Measurements from ENCODE around the gene ITGAD. TPM values are rescaled to one million over a fixed set of nuclear protein-coding genes. Genes with fewer than 3 reads are reported as not detected.

The ITGAD gene
- total and polyA plus RNA-seq, 2 of the 8 experiments (the other 6 are each of a cell fraction or from before 2014, with no cell fraction given): 0.06 TPM; not detected in 1

DNA sequence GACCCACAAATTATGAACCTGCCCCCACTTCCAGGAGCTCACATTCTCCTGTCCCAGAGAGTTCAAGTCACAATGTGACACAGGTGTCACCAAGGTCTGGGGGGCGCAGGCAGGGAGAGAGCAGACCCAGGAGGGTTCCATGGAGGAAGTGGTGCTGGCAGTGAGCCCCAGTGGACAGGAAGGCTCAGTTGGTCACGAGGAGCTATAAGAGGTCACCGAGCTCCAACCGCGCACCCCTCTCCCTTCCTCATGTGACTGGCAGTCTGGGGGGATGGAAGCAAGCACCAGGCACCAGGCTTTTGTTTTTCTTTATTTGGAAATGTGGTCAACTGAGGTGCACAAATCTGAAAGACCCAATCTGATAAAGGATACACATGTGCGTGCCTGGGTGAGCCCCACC is 2.5 kb downstream of the ITGAD start:
- DNase-seq (ENCODE audit: low read depth in 1 of 2, low spot score in 2 of 2) (no peak), FAIRE-seq (no peak)
- Histone ChIP-seq H3K9ac (replicated peaks in 1 of 4; ENCODE audit: extremely low read depth in 1 of 4, low read depth in 3 of 4, low read length in 3 of 4) (no peak overlapping the region), H4K5ac (ENCODE audit: insufficient read length, low read depth, low read length) (no peak overlapping the region), H2BK12ac (ENCODE audit: low read depth, low read length) (no peak overlapping the region), H3K56ac (replicated peaks; ENCODE audit: insufficient read length, low read depth, low read length) (no peak overlapping the region), H2BK15ac (ENCODE audit: low read length) (no peak overlapping the region), H3K4ac (replicated peaks; ENCODE audit: insufficient read length, low read depth, low read length) (no peak overlapping the region), H3K36me3 (ENCODE audit: control insufficient read depth in 2 of 4, insufficient read depth in 4 of 4, low read length in 3 of 4) (no peaks in the 10 kb centered on the region), H3K4me1 (replicated peaks in 1 of 4; ENCODE audit: control insufficient read depth in 3 of 4, insufficient read depth in 4 of 4, low read length in 3 of 4) (peaks cover 0 to 5% (median 2%) of the 10 kb centered on the region in 4 experiments; a peak in 2 of 7 replicates), H3K79me1 (ENCODE audit: low read depth, low read length) (no peaks in the 10 kb centered on the region), H4K8ac (ENCODE audit: extremely low read depth, insufficient read depth, low read length) (no peak overlapping the region; the same call in 1 of the 2 replicates), H3K27me3 (replicated peaks in 1 of 4; ENCODE audit: control insufficient read depth in 3 of 4, extremely low read depth in 1 of 4, insufficient read depth in 3 of 4, low read length in 3 of 4) (no peaks in the 10 kb centered on the region), H3K4me2 (ENCODE audit: insufficient read depth in 1 of 2, low read depth in 2 of 2, low read length in 2 of 2) (no peak overlapping the region), H3K27ac (ENCODE audit: low read depth, low read length) (no peak overlapping the region), H3K23ac (ENCODE audit: insufficient read length) (no peak overlapping the region), H2AK5ac (ENCODE audit: low read depth, low read length) (no peak overlapping the region), H2BK20ac (ENCODE audit: low read length) (no peak overlapping the region), H2BK120ac (replicated peaks; ENCODE audit: low read depth, low read length) (no peak overlapping the region), H4K91ac (replicated peaks; ENCODE audit: insufficient read length, low read length) (no peak overlapping the region), H3K23me2 (ENCODE audit: low read depth, low read length) (no peaks in the 10 kb centered on the region), H2BK5ac (ENCODE audit: low read depth, low read length) (no peak overlapping the region), H3K4me3 (ENCODE audit: extremely low read depth in 1 of 4, insufficient read depth in 2 of 4, low read depth in 3 of 4, low read length in 4 of 4) (no peak overlapping the region), H2AFZ (ENCODE audit: low read length) (no peak overlapping the region), H3K14ac (ENCODE audit: insufficient read length) (no peak overlapping the region), H3K18ac (ENCODE audit: extremely low read depth, low read length) (no peak overlapping the region), H3K9me3 (ENCODE audit: insufficient read depth in 2 of 2, low read depth in 1 of 2, low read length in 1 of 2) (no peaks in the 10 kb centered on the region), H3K79me2 (ENCODE audit: control insufficient read depth in 1 of 2, insufficient read depth in 2 of 2, low read length in 2 of 2) (no peaks in the 10 kb centered on the region), H4K20me1 (replicated peaks in 1 of 2; ENCODE audit: control insufficient read depth in 1 of 2, insufficient read depth in 2 of 2, low read length in 2 of 2) (no peaks in the 10 kb centered on the region)
- WGBS, 2 experiments (ENCODE audit: extremely low coverage in 1 of 2, insufficient coverage in 1 of 2, insufficient read length in 1 of 2, insufficient replicate concordance in 2 of 2, low coverage in 1 of 2, low lambda C conversion rate in 2 of 2, missing lambda C conversion rate in 1 of 2): 96% methylated on average over 2 of the region's 6 CpGs; no CpG with 5 or more reads in 1 of the 2 experiments
- ChIA-PET POLR2A (ENCODE audit: partially characterized antibody) (no interaction called here), CTCF (ENCODE audit: partially characterized antibody) (interaction anchor here (1.0 to 5.8 kb wide), 2 partner anchors 13 to 20 kb away, joined by 3 to 38 read pairs; no protein-coding TSS in a partner anchor)
- TF ChIP-seq TBP (IDR thresholded peaks at IDR 0.05; ENCODE audit: low read depth, low read length) (no peak), KDM5A (IDR thresholded peaks at IDR 0.05; ENCODE audit: low read length) (no peak), RNF2 (IDR thresholded peaks at IDR 0.05; ENCODE audit: borderline replicate concordance, low read depth, low read length, missing control alignments, poor library complexity, severe bottlenecking) (no peak), RAD21 (IDR thresholded peaks at IDR 0.05 in 1 of 2, conservative IDR thresholded peaks at IDR 0.05 in 1 of 2; ENCODE audit: low read depth in 2 of 2, low read length in 2 of 2) (no peak), SIN3A (conservative IDR thresholded peaks at IDR 0.05 in 1 of 2, IDR thresholded peaks at IDR 0.05 in 1 of 2; ENCODE audit: low read depth in 1 of 2, low read length in 2 of 2) (no peak), POLR2AphosphoS5 (IDR thresholded peaks at IDR 0.05; ENCODE audit: low read depth, low read length) (no peak), RFX5 (IDR thresholded peaks at IDR 0.05; ENCODE audit: borderline replicate concordance, low read depth, low read length) (no peak), EP300 (IDR thresholded peaks at IDR 0.05; ENCODE audit: borderline replicate concordance in 1 of 2, low read depth in 2 of 2, low read length in 2 of 2) (no peak), SP4 (IDR thresholded peaks at IDR 0.05; ENCODE audit: low read length) (no peak), TAF7 (optimal IDR thresholded peaks at IDR 0.05; ENCODE audit: borderline replicate concordance, low read depth, low read length) (no peak), BCL11A (IDR thresholded peaks at IDR 0.05; ENCODE audit: low read depth in 2 of 2, low read length in 2 of 2) (no peak), CTBP2 (IDR thresholded peaks at IDR 0.05; ENCODE audit: borderline replicate concordance, insufficient read depth, insufficient read length, low read length) (no peak)

Measured in H1 (cell line).